ENCODE results near the gene LGI4.
"Not testable (repeated sequence)": the region's sequence is repeated elsewhere in the genome, so short reads cannot be mapped to it uniquely, and the experiment has no call there.

Gene LGI4

GRCh38 chr19:35155441-35155840 is 20.6 kb upstream of the LGI4 start:
- H3K27me3 ChIP-seq (ENCODE audit: low read depth) = no peaks in the 10 kb centered on the region
- H3K4me1 ChIP-seq = peaks cover 18% of the 10 kb centered on the region
- no peaks in the 10 kb centered on the region for H3K9me3 ChIP-seq
- DNase-seq (ENCODE audit: low spot score in 2 of 2) = no peak
- peak overlapping the region; percentile 81 for H3K4me3 ChIP-seq
- H3K36me3 ChIP-seq (replicated peaks) = peaks cover 34% of the 10 kb centered on the region
- in situ Hi-C loops (cut with MboI; ENCODE audit: low sequenced_read_pairs) = no loop called here

GRCh38 chr19:35154525-35155406 is 19.9 kb upstream of the LGI4 start, which contains the start of gene FXYD5:
FXYD5 (plus strand) TSS chr19:35154735; CDS start chr19:35155551, 816 bp downstream.
- Histone ChIP-seq H3K9me3 (no peaks in the 10 kb centered on the region), H3K36me3 (replicated peaks) (peaks cover 27% of the 10 kb centered on the region), H3K4me3 (peak within 1 kb of the TSS; percentile 81), H3K4me1 (peaks cover 18% of the 10 kb centered on the region), H3K27me3 (ENCODE audit: low read depth) (no peaks in the 10 kb centered on the region)
- peak; percentile 58 to 82 for DNase-seq (ENCODE audit: low spot score in 2 of 2)
- in situ Hi-C loops (cut with MboI; ENCODE audit: low sequenced_read_pairs) = no loop called here

GRCh38 chr19:35153701-35154524 is 19.1 kb upstream of the LGI4 start:
- peak; percentile 59 to 85 for DNase-seq (ENCODE audit: low spot score in 2 of 2)
- Histone ChIP-seq H3K27me3 (ENCODE audit: low read depth) (no peaks in the 10 kb centered on the region), H3K4me3 (peak overlapping the region; percentile 81), H3K9me3 (no peaks in the 10 kb centered on the region), H3K36me3 (replicated peaks) (peaks cover 20% of the 10 kb centered on the region), H3K4me1 (peaks cover 18% of the 10 kb centered on the region)
- in situ Hi-C loops (cut with MboI; ENCODE audit: low sequenced_read_pairs) = no loop called here

GRCh38 chr19:35153129-35153522 is 18.3 kb upstream of the LGI4 start:
- H3K9me3 ChIP-seq; DNase-seq (ENCODE audit: low spot score in 2 of 2); H3K4me3 ChIP-seq; H3K27me3 ChIP-seq (ENCODE audit: low read depth); in situ Hi-C loops (cut with MboI; ENCODE audit: low sequenced_read_pairs): not testable (repeated sequence)
- H3K36me3 ChIP-seq (replicated peaks) = peaks cover 13% of the 10 kb centered on the region
- peaks cover 18% of the 10 kb centered on the region for H3K4me1 ChIP-seq

- no peaks in the 10 kb centered on the region; the same call in 1 of the 2 replicates for H3K36me3 ChIP-seq (replicated peaks)
- no peak for DNase-seq (ENCODE audit: low spot score in 2 of 2)
- in situ Hi-C loops (cut with MboI; ENCODE audit: low sequenced_read_pairs) = no loop called here
- no peaks in the 10 kb centered on the region for H3K9me3 ChIP-seq
- no peak overlapping the region for H3K4me3 ChIP-seq
- no peaks in the 10 kb centered on the region for H3K27me3 ChIP-seq (ENCODE audit: low read depth)
- peaks cover 18% of the 10 kb centered on the region for H3K4me1 ChIP-seq
These were observed 16.6 kb upstream of the LGI4 start for GRCh38 chr19:35151273-35152065.

- in situ Hi-C loops (cut with MboI; ENCODE audit: low sequenced_read_pairs) = no loop called here
- Histone ChIP-seq H3K36me3 (replicated peaks) (no peaks in the 10 kb centered on the region), H3K27me3 (ENCODE audit: low read depth) (no peaks in the 10 kb centered on the region), H3K4me1 (peaks cover 15% of the 10 kb centered on the region), H3K9me3 (peaks cover under 1% of the 10 kb centered on the region; the same call in 1 of the 2 replicates), H3K4me3 (no peak overlapping the region)
- no peak for DNase-seq (ENCODE audit: low spot score in 2 of 2)
These were observed 15.6 kb upstream of the LGI4 start for GRCh38 chr19:35150445-35150844.

- no peaks in the 10 kb centered on the region for H3K36me3 ChIP-seq (replicated peaks)
- in situ Hi-C loops (cut with MboI; ENCODE audit: low sequenced_read_pairs) = no loop called here
- peaks cover 15% of the 10 kb centered on the region for H3K4me1 ChIP-seq
- no peaks in the 10 kb centered on the region for H3K27me3 ChIP-seq (ENCODE audit: low read depth)
- peaks cover 5% of the 10 kb centered on the region; the same call in 1 of the 2 replicates for H3K9me3 ChIP-seq
- no peak for DNase-seq (ENCODE audit: low spot score in 2 of 2)
- no peak overlapping the region for H3K4me3 ChIP-seq
These were observed 14.6 kb upstream of the LGI4 start for GRCh38 chr19:35149463-35149862.

- peaks cover 5% of the 10 kb centered on the region; the same call in 1 of the 2 replicates for H3K9me3 ChIP-seq
- H3K36me3 ChIP-seq (replicated peaks) = no peaks in the 10 kb centered on the region
- in situ Hi-C loops (cut with MboI; ENCODE audit: low sequenced_read_pairs) = no loop called here
- no peak overlapping the region for H3K4me3 ChIP-seq
- peaks cover 6% of the 10 kb centered on the region for H3K4me1 ChIP-seq
- no peak for DNase-seq (ENCODE audit: low spot score in 2 of 2)
- peaks cover 6% of the 10 kb centered on the region for H3K27me3 ChIP-seq (ENCODE audit: low read depth)
These were observed 12.0 kb upstream of the LGI4 start for GRCh38 chr19:35146746-35147459.

GRCh38 chr19:35144600-35145436 is 10.0 kb upstream of the LGI4 start:
- no peak overlapping the region for H3K4me3 ChIP-seq
- peaks cover 5% of the 10 kb centered on the region; the same call in 1 of the 2 replicates for H3K9me3 ChIP-seq
- peaks cover 15% of the 10 kb centered on the region for H3K4me1 ChIP-seq
- in situ Hi-C loops (cut with MboI; ENCODE audit: low sequenced_read_pairs) = no loop called here
- H3K27me3 ChIP-seq (ENCODE audit: low read depth) = peaks cover 6% of the 10 kb centered on the region
- no peaks in the 10 kb centered on the region for H3K36me3 ChIP-seq (replicated peaks)
- DNase-seq (ENCODE audit: low spot score in 2 of 2) = peak; percentile 52 to 82

- H3K27me3 ChIP-seq (ENCODE audit: low read depth) = peaks cover 6% of the 10 kb centered on the region
- in situ Hi-C loops (cut with MboI; ENCODE audit: low sequenced_read_pairs) = no loop called here
- no peak overlapping the region for H3K4me3 ChIP-seq
- H3K9me3 ChIP-seq = peaks cover 5% of the 10 kb centered on the region; the same call in 1 of the 2 replicates
- DNase-seq (ENCODE audit: low spot score in 2 of 2) = no peak
- no peaks in the 10 kb centered on the region for H3K36me3 ChIP-seq (replicated peaks)
- peaks cover 15% of the 10 kb centered on the region for H3K4me1 ChIP-seq
These were observed 9.4 kb upstream of the LGI4 start for GRCh38 chr19:35144259-35144599.

GRCh38 chr19:35143818-35144217 is 9.0 kb upstream of the LGI4 start:
- in situ Hi-C loops (cut with MboI; ENCODE audit: low sequenced_read_pairs) = no loop called here
- H3K4me1 ChIP-seq = peaks cover 15% of the 10 kb centered on the region
- H3K4me3 ChIP-seq = no peak overlapping the region
- peaks cover 5% of the 10 kb centered on the region; the same call in 1 of the 2 replicates for H3K9me3 ChIP-seq
- H3K36me3 ChIP-seq (replicated peaks) = no peaks in the 10 kb centered on the region
- peaks cover 6% of the 10 kb centered on the region for H3K27me3 ChIP-seq (ENCODE audit: low read depth)
- DNase-seq (ENCODE audit: low spot score in 2 of 2) = no peak

- peak within 1 kb of the TSS; percentile 33 for H3K4me3 ChIP-seq
- H3K9me3 ChIP-seq = peaks cover 5% of the 10 kb centered on the region; the same call in 1 of the 2 replicates
- DNase-seq (ENCODE audit: low spot score in 2 of 2) = peak in 1 of 2 experiments; percentile 59
- in situ Hi-C loops (cut with MboI; ENCODE audit: low sequenced_read_pairs) = no loop called here
- no peaks in the 10 kb centered on the region for H3K36me3 ChIP-seq (replicated peaks)
- H3K27me3 ChIP-seq (ENCODE audit: low read depth) = peaks cover 6% of the 10 kb centered on the region
- peaks cover 15% of the 10 kb centered on the region for H3K4me1 ChIP-seq
These were observed 8.4 kb upstream of the LGI4 start, which contains the start of gene FXYD7 for GRCh38 chr19:35143231-35143715. FXYD7 (plus strand) TSS chr19:35143255; CDS start chr19:35143334, 79 bp downstream.
